Ovary (tissue), 3 donors: Measurements from ENCODE around the gene BBS2.

Experiments
- CTCF ChIP-seq, 3 donors: fragments of 450-650 bp in 2 of 3; fragments of 200-600 bp in 1 of 3; IDR thresholded peaks; one replicate each; pipeline versions ENCODE4 v1.5.1 to v1.8.0; 2016 to 2022; ENCODE audit warnings: antibody characterized with exemption in 3 of 3, mild to moderate bottlenecking in 1 of 3
- POLR2A ChIP-seq: fragments of 450-650 bp; IDR thresholded peaks from one replicate; pipeline ENCODE4 v1.6.1; 2017; ENCODE audit warnings: antibody characterized with exemption, mild to moderate bottlenecking, moderate library complexity
- donor health status: DM: no; HTN: no; CAD: no.

GRCh38 chr16:56564793-56565477, 45.1 kb upstream of the BBS2 start, which contains the start of gene MT4:
- TF ChIP-seq CTCF (IDR thresholded peaks at IDR 0.05) (no peak), POLR2A (no peak)
